Stimulated activated effector memory CD8-positive, alpha-beta T cell treated with anti-CD3 and anti-CD28 coated beads, Interleukin-12 subunit alpha, Interleukin-12 subunit beta, amount 100 ng/mL, for 72 hours (primary cell): ENCODE results near the gene NTN1.

ENCODE experiments used
- ATAC-seq: fragments of 150-1000 bp; cut with Tn5 transposase; 2 replicates; pipeline ENCODE4 v1.10.0; 2021
- DNase-seq, 2 donors: peaks; one replicate each; pipeline ENCODE4 v3.0.0; 2021 to 2022; ENCODE audit warnings: low spot score in 2 of 2
- H3K27ac Mint-ChIP-seq: one replicate; pipeline ENCODE4 v1.8.0; 2022; ENCODE audit warnings: mild to moderate bottlenecking, mixed read lengths
- H3K36me3 Mint-ChIP-seq: one replicate; pipeline ENCODE4 v1.8.0; 2022; ENCODE audit warnings: mild to moderate bottlenecking, mixed read lengths
- H3K4me1 Mint-ChIP-seq: one replicate; pipeline ENCODE4 v1.8.0; 2022; ENCODE audit warnings: mixed read lengths
- H3K4me3 Mint-ChIP-seq: one replicate; pipeline ENCODE4 v1.8.0; 2022; ENCODE audit warnings: mild to moderate bottlenecking, mixed read lengths
- H3K9me3 Mint-ChIP-seq: one replicate; pipeline ENCODE4 v1.8.0; 2022; ENCODE audit warnings: mixed read lengths

The NTN1 gene

DNA sequence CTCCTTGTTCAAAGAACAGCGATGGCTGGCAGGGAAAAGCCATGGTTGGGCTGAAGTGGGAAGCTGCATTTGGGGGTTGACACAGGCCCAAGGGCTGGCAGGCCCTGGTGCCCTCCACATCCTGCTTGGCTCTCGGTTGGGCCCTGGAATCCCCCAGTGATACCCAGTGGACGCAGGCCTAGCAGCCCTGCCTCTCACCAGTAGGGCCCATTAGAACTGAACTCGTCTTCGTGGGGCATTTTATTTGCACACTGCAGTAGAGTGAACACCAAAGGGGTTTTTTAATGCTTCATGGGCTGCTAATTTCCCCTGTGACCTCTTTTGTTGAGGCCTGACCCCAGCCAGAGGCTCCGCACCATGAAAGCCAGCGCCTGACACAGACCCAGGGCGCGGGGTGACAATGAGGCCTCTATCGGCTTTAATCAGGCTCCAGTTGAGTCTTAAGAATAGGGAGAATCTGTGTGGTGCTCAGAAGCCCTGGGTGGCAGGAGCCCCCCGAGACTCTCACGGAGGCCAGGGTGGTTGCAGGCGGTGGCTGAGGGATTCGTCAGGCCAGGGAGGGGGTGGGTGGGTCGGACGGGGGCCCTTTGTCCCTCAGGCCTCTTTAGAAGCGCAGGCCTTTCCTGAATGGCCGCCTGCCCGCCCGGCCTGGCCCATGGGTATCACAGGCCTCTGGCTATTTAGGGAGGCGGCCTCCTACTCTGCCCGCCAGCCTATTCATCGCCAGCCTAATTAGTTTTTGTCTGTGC is 199.3 kb downstream of the NTN1 start:
- Mint-ChIP-seq H3K36me3 (no peaks in the 10 kb centered on the region), H3K9me3 (peaks cover 10% of the 10 kb centered on the region), H3K27ac (no peak overlapping the region), H3K4me1 (no peaks in the 10 kb centered on the region), H3K4me3 (no peak overlapping the region)
- DNase-seq (no peak), ATAC-seq (no peak)

DNA sequence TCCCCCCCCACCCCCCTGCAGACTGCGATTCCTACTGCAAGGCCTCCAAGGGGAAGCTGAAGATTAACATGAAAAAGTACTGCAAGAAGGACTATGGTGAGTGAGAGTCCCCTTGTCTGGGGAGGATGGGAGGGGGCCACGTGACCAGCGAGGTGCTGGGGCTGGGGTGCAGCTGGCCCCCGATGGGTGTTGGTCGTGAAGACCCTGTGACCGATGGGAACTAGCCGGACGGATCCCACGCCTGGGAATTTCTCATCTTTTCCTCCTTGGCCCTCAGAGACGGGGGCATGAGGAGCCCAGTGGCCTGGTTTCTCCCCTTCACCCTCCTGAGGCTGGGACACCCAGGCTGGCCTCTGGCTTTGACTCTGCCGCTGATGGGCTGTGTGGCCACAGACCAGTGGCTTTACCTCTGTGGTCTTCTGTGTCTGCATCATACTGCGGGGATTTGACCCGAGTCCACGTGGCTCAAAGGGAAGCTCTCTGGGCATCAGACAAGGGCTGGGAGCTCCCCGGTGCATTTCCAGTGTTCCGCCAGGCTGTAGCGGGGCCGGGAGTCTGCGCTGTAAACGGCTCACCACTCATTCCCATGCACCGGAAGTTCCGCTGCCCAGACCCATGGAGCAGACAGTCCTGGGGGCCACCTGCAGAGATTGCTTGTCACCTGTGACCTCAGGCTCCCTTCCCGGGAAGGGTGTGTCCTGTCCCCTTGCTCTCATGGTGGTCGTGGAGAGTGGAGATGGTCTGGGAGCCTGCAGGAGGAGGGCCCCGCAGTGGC is 200.0 kb downstream of the NTN1 start:
- no peaks in the 10 kb centered on the region for H3K36me3 Mint-ChIP-seq

GRCh38 chr17:9221922-9222180 is 200.5 kb downstream of the NTN1 start:
- DNase-seq (no peak), ATAC-seq (no peak)

More for the DNA sequence above, 200.0 kb downstream of the NTN1 start:
- DNase-seq (no peak), ATAC-seq (no peak)
- Mint-ChIP-seq H3K27ac (no peak overlapping the region), H3K4me1 (no peaks in the 10 kb centered on the region), H3K9me3 (peaks cover 4% of the 10 kb centered on the region), H3K4me3 (no peak overlapping the region)

DNA sequence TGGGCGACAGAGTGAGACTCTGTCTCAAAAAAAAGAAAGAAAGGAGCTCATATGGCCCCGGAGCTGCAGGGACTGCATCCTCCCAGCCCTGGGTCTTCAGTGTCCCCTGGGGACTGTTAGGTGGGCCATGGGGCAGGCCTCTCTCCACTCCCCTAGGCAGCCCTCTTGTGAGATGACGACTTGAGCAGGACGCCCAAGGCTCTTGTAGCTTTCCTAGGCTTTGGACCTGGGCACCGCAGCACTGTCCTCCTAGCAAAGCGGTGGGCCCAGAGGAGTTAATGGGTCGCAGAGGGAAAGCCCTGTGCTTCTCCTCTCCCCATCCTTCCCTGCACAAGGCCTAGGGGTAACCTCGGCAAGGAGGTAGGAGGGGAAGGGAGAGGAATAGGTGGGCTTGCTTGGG is 202.2 kb downstream of the NTN1 start:
- DNase-seq (no peak), ATAC-seq (no peak)
- Mint-ChIP-seq H3K9me3 (no peaks in the 10 kb centered on the region), H3K36me3 (no peaks in the 10 kb centered on the region), H3K27ac (no peak overlapping the region), H3K4me3 (no peak overlapping the region), H3K4me1 (no peaks in the 10 kb centered on the region)

More at GRCh38 chr17:9221922-9222180, 200.5 kb downstream of the NTN1 start:
- Mint-ChIP-seq H3K27ac (no peak overlapping the region), H3K4me3 (no peak overlapping the region), H3K9me3 (peaks cover 4% of the 10 kb centered on the region), H3K4me1 (no peaks in the 10 kb centered on the region), H3K36me3 (no peaks in the 10 kb centered on the region)

DNA sequence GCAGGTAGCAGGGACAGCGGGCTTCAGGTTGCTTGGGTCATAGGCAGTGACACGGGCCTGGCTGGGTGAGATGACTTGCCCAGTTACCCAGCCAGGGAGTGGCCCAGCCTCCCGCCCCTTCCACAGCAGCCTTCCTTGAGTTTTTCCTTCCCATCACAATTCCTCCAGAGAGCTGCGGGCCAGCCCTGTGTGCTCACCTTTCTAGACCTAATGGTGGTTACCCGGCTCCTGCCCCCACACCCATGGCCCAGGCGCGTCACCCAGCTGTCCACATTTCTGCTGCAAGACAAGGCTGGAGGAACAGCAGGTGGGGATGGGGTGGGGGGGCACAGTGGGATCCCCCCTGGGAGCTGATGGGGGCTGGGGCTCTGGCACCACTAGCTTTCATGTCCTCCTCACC is 203.2 kb downstream of the NTN1 start:
- no peak overlapping the region for H3K27ac Mint-ChIP-seq
- no peak for ATAC-seq

GRCh38 chr17:9225305-9226101 is 204.2 kb downstream of the NTN1 start:
- Mint-ChIP-seq H3K4me3 (no peak overlapping the region), H3K4me1 (no peaks in the 10 kb centered on the region), H3K27ac (no peak overlapping the region), H3K9me3 (no peaks in the 10 kb centered on the region), H3K36me3 (no peaks in the 10 kb centered on the region)
- ATAC-seq (no peak), DNase-seq (no peak)

More for the DNA sequence above, 203.2 kb downstream of the NTN1 start:
- H3K36me3 Mint-ChIP-seq: no peaks in the 10 kb centered on the region
- H3K9me3 Mint-ChIP-seq: no peaks in the 10 kb centered on the region
- no peaks in the 10 kb centered on the region for H3K4me1 Mint-ChIP-seq
- no peak for DNase-seq
- H3K4me3 Mint-ChIP-seq: no peak overlapping the region

- Mint-ChIP-seq H3K4me3 (no peak overlapping the region), H3K27ac (no peak overlapping the region), H3K9me3 (no peaks in the 10 kb centered on the region), H3K36me3 (no peaks in the 10 kb centered on the region), H3K4me1 (no peaks in the 10 kb centered on the region)
- ATAC-seq: no peak
- no peak for DNase-seq
Observed at GRCh38 chr17:9226130-9226793, 205.0 kb downstream of the NTN1 start.

DNA sequence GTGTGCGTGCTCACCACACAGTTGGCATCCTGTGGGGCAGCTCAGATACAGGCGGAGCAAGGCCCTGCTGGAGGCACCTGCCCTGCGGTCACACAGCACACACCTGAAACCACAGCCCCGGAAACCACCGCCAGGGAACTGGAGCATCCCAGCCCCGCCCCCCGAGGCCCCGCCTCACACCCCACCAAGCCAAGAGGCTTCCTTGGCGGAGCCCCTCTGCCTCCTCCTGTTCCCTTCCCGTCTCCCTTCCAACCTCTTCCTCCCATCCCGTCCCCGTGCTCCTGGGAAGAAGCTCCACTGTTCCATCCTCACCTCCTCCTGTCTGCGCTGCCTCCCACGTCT is 205.5 kb downstream of the NTN1 start:
- Mint-ChIP-seq H3K4me3 (no peak overlapping the region), H3K36me3 (no peaks in the 10 kb centered on the region), H3K4me1 (no peaks in the 10 kb centered on the region), H3K9me3 (no peaks in the 10 kb centered on the region), H3K27ac (no peak overlapping the region)
- ATAC-seq: no peak
- no peak for DNase-seq

DNA sequence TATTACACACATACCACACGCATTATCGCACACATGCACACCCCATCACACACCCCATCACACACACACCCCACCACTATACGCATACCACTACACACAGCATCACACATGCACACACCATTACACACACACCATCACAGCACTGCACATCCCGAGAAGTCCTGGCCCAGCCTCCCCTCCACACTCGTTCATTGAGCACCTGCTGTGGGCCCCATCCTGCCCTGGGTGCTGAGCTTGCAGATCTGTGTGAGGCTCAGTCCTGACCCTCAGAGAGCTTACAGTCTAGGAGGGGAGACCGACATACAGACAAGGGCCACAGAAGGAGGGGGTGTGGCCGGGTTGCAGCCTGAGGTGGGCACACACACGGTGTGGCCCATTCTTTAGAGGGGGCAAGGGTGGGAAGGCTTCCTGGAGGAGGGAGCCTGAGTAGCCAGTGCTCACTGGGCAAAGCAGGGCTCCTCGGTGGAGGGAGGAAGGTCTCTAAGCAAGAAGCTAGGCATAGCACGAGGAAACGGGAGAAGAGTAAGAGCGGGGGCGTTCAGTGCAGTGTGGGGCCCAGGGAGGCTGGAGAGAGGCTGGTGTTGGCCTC is 206.6 kb downstream of the NTN1 start:
- no peak for ATAC-seq
- H3K9me3 Mint-ChIP-seq: no peaks in the 10 kb centered on the region
- no peak overlapping the region for H3K27ac Mint-ChIP-seq
- H3K36me3 Mint-ChIP-seq: no peaks in the 10 kb centered on the region
- H3K4me1 Mint-ChIP-seq: no peaks in the 10 kb centered on the region
- H3K4me3 Mint-ChIP-seq: no peak overlapping the region
- no peak for DNase-seq

DNA sequence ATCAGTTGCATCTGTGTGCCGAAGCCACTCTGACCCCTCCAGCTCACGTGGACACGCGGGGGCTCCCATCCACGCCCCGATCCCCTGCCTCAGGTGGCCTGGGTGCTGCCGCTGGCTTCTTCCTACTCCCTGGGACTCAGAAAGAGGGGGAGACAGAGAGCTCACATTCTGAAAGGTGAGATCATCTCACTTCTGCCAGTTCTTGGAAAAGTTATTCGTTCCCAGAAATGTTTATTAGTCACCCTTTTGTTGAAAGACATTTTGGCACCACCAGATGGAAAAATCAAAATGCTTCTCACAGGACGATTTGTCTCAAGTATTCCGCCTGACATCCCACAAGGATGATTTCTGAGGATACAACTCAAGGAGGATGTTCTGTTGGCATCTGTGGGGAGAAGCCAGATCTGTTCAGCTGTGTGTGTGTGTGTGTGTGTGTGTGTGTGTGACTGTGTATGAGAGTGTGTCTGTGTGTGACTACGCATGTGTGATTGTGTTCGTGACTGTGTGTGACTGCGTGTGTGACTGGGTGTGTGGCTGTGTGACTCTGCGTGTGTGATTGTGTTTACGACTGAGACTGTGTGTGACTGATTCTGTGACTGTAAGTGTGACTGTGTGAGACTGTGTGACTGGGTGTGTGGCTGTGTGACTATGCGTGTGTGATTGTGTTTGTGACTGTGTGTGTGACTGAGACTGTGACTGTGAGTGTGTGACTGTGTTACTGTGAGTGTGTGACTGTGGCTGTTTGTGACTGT is 207.3 kb downstream of the NTN1 start:
- ATAC-seq: peak; percentile 50
- H3K27ac Mint-ChIP-seq: no peak overlapping the region
- DNase-seq: no peak
- no peaks in the 10 kb centered on the region for H3K4me1 Mint-ChIP-seq
- no peak overlapping the region for H3K4me3 Mint-ChIP-seq
- H3K36me3 Mint-ChIP-seq: no peaks in the 10 kb centered on the region
- no peaks in the 10 kb centered on the region for H3K9me3 Mint-ChIP-seq

DNA sequence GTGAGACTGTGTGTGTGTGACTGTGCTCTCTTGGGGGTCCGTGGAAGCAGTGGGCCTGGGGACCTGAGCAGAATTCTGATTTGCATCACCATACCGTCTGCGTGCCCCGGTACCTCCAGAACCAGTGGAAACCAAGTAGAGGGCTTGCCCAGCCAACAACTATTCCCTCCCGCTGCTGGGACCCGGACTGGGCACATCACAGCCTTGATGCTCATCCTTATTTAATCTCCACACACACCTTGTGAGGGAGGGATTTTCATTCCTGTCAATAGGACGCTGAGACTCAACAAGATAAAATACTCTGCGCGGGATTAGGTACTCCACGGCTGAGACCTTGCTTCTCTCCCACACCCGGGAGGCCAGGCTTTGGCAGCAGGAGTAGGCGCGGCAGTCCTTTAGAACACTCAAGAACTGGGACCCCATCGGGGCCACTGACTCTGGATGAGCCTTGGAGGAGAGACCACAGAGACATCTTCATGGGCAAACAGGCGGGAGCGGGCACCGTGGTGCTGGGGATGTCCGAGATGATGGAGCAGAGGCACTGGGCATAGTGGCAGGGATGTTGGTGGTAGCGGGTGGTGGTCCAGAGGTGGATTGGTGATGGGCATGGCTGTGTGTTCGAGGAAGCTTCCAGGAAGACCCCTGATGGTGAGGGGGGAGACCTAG is 208.0 kb downstream of the NTN1 start:
- Mint-ChIP-seq H3K36me3 (no peaks in the 10 kb centered on the region), H3K27ac (no peak overlapping the region)

DNA sequence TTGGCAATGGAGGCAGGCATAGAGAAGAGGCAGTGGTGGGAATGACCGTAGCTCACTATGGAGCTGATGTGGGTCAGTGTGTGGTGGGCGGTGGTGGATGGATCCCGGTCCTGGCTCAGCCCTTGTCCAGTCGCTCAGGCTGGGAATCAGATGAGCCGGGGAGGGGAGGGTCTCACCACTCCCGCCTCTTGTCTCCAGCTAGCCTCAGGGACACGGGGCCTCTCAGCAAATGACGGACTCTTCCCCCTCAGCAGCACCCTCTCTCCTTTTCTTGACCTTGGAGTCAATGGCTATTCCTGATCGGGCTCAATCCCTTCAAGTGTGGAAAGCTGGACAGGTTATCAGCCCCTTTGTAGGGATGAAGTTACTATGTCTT is 208.5 kb downstream of the NTN1 start:
- ATAC-seq (no peak), DNase-seq (no peak)
- Mint-ChIP-seq H3K36me3 (no peaks in the 10 kb centered on the region), H3K4me1 (no peaks in the 10 kb centered on the region), H3K9me3 (no peaks in the 10 kb centered on the region), H3K27ac (no peak overlapping the region), H3K4me3 (no peak overlapping the region)

More for the DNA sequence above, 208.0 kb downstream of the NTN1 start:
- DNase-seq (no peak), ATAC-seq (no peak)
- no peaks in the 10 kb centered on the region for H3K9me3 Mint-ChIP-seq
- H3K4me3 Mint-ChIP-seq: no peak overlapping the region
- H3K4me1 Mint-ChIP-seq: no peaks in the 10 kb centered on the region

DNA sequence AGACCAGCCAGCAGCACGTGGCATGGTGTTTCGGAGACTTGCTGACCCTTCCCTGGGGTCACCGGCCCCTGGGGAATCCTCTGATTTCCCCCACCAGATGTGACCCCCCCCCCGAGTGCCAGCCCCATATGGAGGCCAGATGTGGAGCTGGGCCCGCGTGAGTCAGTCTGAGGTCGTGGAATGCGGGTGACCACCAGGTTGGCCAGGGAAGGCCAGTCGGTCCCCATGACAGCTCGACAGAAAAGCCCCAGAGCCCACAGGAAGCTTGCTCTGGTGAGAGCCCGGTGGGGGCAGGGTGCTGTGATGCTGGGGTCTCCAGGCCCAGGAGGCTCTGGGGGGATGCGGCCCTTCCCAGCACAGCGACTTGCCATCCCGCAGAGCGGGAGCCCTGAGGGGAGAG is 209.0 kb downstream of the NTN1 start:
- no peak overlapping the region for H3K4me3 Mint-ChIP-seq
- no peaks in the 10 kb centered on the region for H3K9me3 Mint-ChIP-seq
- no peaks in the 10 kb centered on the region for H3K36me3 Mint-ChIP-seq
- no peak overlapping the region for H3K27ac Mint-ChIP-seq
- no peaks in the 10 kb centered on the region for H3K4me1 Mint-ChIP-seq
- ATAC-seq (no peak), DNase-seq (no peak)

DNA sequence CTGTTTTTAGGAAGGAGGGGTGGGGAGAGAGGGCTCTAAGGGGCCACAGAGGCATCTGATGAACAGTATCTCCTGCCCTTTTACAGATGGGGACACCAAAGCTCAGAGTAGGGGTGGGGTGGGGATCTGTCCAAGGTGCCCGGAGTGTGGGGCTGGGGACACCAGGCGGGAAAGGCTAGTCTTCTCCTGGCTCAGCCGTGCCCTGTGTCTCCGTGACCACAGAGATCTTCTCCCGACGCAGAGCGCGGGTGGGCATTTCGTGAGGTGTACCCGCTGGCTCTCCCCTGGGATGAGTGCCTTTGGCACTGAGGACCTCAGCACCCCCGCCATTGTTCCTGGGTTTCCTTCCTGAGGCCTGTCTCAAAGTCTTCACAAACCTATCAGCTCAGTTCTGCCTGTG is 209.6 kb downstream of the NTN1 start:
- Mint-ChIP-seq H3K36me3 (no peaks in the 10 kb centered on the region), H3K27ac (no peak overlapping the region), H3K4me1 (no peaks in the 10 kb centered on the region), H3K9me3 (no peaks in the 10 kb centered on the region), H3K4me3 (no peak overlapping the region)
- ATAC-seq: no peak
- no peak for DNase-seq
